GM12891 (cell line): ENCODE results near the gene SLC4A4.

Experiments used
- POLR2A ChIP-seq: IDR thresholded peaks from 2 replicates; pipeline ENCODE4 v1.6.1; 2011; ENCODE audit warnings: low read depth, low read length, control low read depth
- POLR2AphosphoS5 ChIP-seq: IDR thresholded peaks from 2 replicates; pipeline ENCODE4 v1.6.1; 2011; ENCODE audit warnings: low read depth, low read length, control low read depth
- TAF1 ChIP-seq: IDR thresholded peaks from 2 replicates; pipeline ENCODE4 v1.6.1; 2011; ENCODE audit warnings: low read depth, low read length, control low read depth

- TF ChIP-seq TAF1 (no peak), POLR2A (no peak), POLR2AphosphoS5 (no peak)
Observed at GRCh38 chr4:71498625-71499024, 159.8 kb downstream of the SLC4A4 start.
